HCT116 (cell line): ENCODE measurements around the gene ACSS3. TPM values are rescaled to one million over a fixed set of nuclear protein-coding genes. Genes with fewer than 3 reads are reported as not detected.

Source experiments
- ATAC-seq: fragments of 200-7000 bp; cut with Tn5 transposase; 2 replicates; pipeline ENCODE4 v1.9.1; 2020; ENCODE audit warnings: mild to moderate bottlenecking, moderate library complexity
- BruUV-seq: library from RNA; stranded (reverse); fragments of 400-500 nt; replicated peaks from 2 replicates; lab custom pipeline; 2021; lab: Mats Ljungman, UMichigan
- CTCF ChIA-PET: fragments of 300-600 bp; sonication (Branson Sonifier 250); formaldehyde crosslinking; loops from one replicate; lab custom pipeline; 2021; ENCODE audit warnings: antibody characterized with exemption; lab: Charles Lee
- POLR2A ChIA-PET: fragments of 300-600, 350-600 bp; sonication (Branson Sonifier 250); formaldehyde crosslinking; loops from one replicate; lab custom pipeline; 2021; ENCODE audit warnings: antibody characterized with exemption; lab: Charles Lee
- RAD21 ChIA-PET, 2 experiments: fragments of 300-600 bp; sonication (Branson Sonifier 250); formaldehyde crosslinking; loops; one replicate each; lab custom pipeline; 2023; ENCODE audit warnings: low total read pairs in 2 of 2; ENCODE audit not compliant: uncharacterized antibody in 2 of 2, unreplicated experiment in 2 of 2, low non-redundant PET in 1 of 2; lab: Charles Lee
- DNase-seq: peaks from one replicate; pipeline ENCODE4 v3.0.0-alpha.2; 2010; ENCODE audit warnings: low read depth, low spot score
- H2AFZ ChIP-seq: fragments of 200-600 bp; shearing (Covaris generic), sonication (generic); 2 replicates; pipeline ENCODE4 v1.6.1; 2017; ENCODE audit warnings: low read depth, mixed run types, mixed read lengths, antibody characterized with exemption, low read length; ENCODE audit not compliant: poor library complexity, severe bottlenecking
- H3K27ac ChIP-seq: 2 replicates; pipeline ENCODE4 v1.5.1; 2012; ENCODE audit warnings: low read depth, low read length
- H3K27me3 ChIP-seq: fragments of 200-600 bp; sonication (generic); 2 replicates; pipeline ENCODE4 v1.6.1; 2016; ENCODE audit warnings: mixed run types, low read length, mixed read lengths; ENCODE audit not compliant: insufficient read depth
- H3K36me3 ChIP-seq, 2 experiments: fragments of 200-500 bp in 1 of 2; fragments of 200-600 bp in 1 of 2; sonication (Bioruptor generic) in 1 of 2; sonication (generic) in 1 of 2; 2 replicates each; pipeline versions ENCODE4 v1.5.1 to v1.6.1; 2014 to 2016; ENCODE audit warnings: low read length in 2 of 2, inconsistent platforms in 1 of 2, mixed read lengths in 1 of 2, mixed run types in 1 of 2; ENCODE audit not compliant: insufficient read depth in 2 of 2, control insufficient read depth in 1 of 2
- H3K4me1 ChIP-seq, 2 experiments: fragments of 200-600 bp in 1 of 2; sonication (generic) in 1 of 2; 2 replicates each; pipeline versions ENCODE4 v1.5.1 to v1.6.1; 2012 to 2017; ENCODE audit warnings: low read length in 2 of 2, inconsistent platforms in 1 of 2, mild to moderate bottlenecking in 1 of 2, mixed read lengths in 1 of 2, mixed run types in 1 of 2, moderate library complexity in 1 of 2; ENCODE audit not compliant: insufficient read depth in 2 of 2, control insufficient read depth in 1 of 2
- H3K4me2 ChIP-seq: fragments of 200-600 bp; sonication (generic); 2 replicates; pipeline ENCODE4 v1.6.1; 2017; ENCODE audit warnings: mixed run types, low read length, mixed read lengths
- H3K4me3 ChIP-seq, 2 experiments: fragments of 200-600 bp in 1 of 2; sonication (generic) in 1 of 2; replicated peaks in 1 of 2; 2 replicates each; pipeline ENCODE4 v1.5.1; 2011 to 2016; ENCODE audit warnings: low read length in 2 of 2, control low read depth in 1 of 2, low read depth in 1 of 2, mild to moderate bottlenecking in 1 of 2, mixed read lengths in 1 of 2, mixed run types in 1 of 2
- H3K79me2 ChIP-seq: fragments of 200-600 bp; sonication (generic); 2 replicates; pipeline ENCODE4 v1.6.1; 2017; ENCODE audit warnings: mild to moderate bottlenecking, mixed run types, low read length, moderate library complexity, mixed read lengths; ENCODE audit not compliant: insufficient read depth
- H3K9ac ChIP-seq: fragments of 200-600 bp; sonication (generic); 2 replicates; pipeline ENCODE4 v1.6.1; 2016; ENCODE audit warnings: low read length, mixed read lengths
- H3K9me2 ChIP-seq: fragments of 200-600 bp; sonication (generic), shearing (Covaris generic); 2 replicates; pipeline ENCODE4 v1.6.1; 2017; ENCODE audit warnings: mixed run types, mild to moderate bottlenecking, moderate library complexity; ENCODE audit not compliant: insufficient read depth
- H3K9me3 ChIP-seq, 2 experiments: fragments of 200-500 bp in 1 of 2; fragments of 200-600 bp in 1 of 2; sonication (Bioruptor generic) in 1 of 2; sonication (generic) in 1 of 2; 2 replicates each; pipeline ENCODE4 v1.6.1; 2014 to 2017; ENCODE audit warnings: low read length in 2 of 2, mixed read lengths in 2 of 2, inconsistent platforms in 1 of 2, low read depth in 1 of 2, mild to moderate bottlenecking in 1 of 2, mixed run types in 1 of 2, moderate library complexity in 1 of 2; ENCODE audit not compliant: control insufficient read depth in 1 of 2, insufficient read depth in 1 of 2
- H4K20me1 ChIP-seq: fragments of 200-600 bp; sonication (generic), shearing (Covaris generic); 2 replicates; pipeline ENCODE4 v1.6.1; 2017; ENCODE audit warnings: mixed run types, mild to moderate bottlenecking, moderate library complexity; ENCODE audit not compliant: insufficient read depth
- ATF3 ChIP-seq: IDR thresholded peaks from 2 replicates; pipeline ENCODE4 v1.6.1; 2012
- CBX3 ChIP-seq: IDR thresholded peaks from 2 replicates; pipeline ENCODE4 v1.6.1; 2012; ENCODE audit warnings: low read depth
- CEBPB ChIP-seq: IDR thresholded peaks from 2 replicates; pipeline ENCODE4 v1.6.1; 2012; ENCODE audit warnings: low read depth
- EGR1 ChIP-seq: IDR thresholded peaks from 2 replicates; pipeline ENCODE4 v1.6.1; 2012; ENCODE audit warnings: low read depth
- EZH2 ChIP-seq: fragments of 200-600 bp; sonication (generic); IDR thresholded peaks from 2 replicates; pipeline ENCODE4 v1.6.1; 2017; ENCODE audit warnings: antibody characterized with exemption, mixed run types
- FOSL1 ChIP-seq: IDR thresholded peaks from 2 replicates; pipeline ENCODE4 v1.6.1; 2012; ENCODE audit warnings: low read depth
- JUND ChIP-seq: IDR thresholded peaks from 2 replicates; pipeline ENCODE4 v1.6.1; 2012
- POLR2A ChIP-seq: IDR thresholded peaks from 2 replicates; pipeline ENCODE4 v1.7.0; 2011; ENCODE audit warnings: borderline replicate concordance; ENCODE audit not compliant: insufficient read depth, insufficient read length; ENCODE audit errors: extremely low read depth
- POLR2AphosphoS5 ChIP-seq: IDR thresholded peaks from 2 replicates; pipeline ENCODE4 v1.6.1; 2011; ENCODE audit warnings: mild to moderate bottlenecking, low read depth, low read length, moderate library complexity
- RAD21 ChIP-seq: IDR thresholded peaks from 2 replicates; pipeline ENCODE4 v1.6.1; 2012; ENCODE audit warnings: low read depth, mild to moderate bottlenecking
- REST ChIP-seq: IDR thresholded peaks from 2 replicates; pipeline ENCODE4 v1.6.1; 2012; ENCODE audit warnings: low read depth
- SIN3A ChIP-seq: IDR thresholded peaks from 2 replicates; pipeline ENCODE4 v1.6.1; 2012; ENCODE audit warnings: low read depth
- SP1 ChIP-seq: IDR thresholded peaks from 2 replicates; pipeline ENCODE4 v1.6.1; 2012; ENCODE audit warnings: low read depth
- SRF ChIP-seq: IDR thresholded peaks from 2 replicates; pipeline ENCODE4 v1.6.1; 2012; ENCODE audit warnings: low read depth
- TCF7L2 ChIP-seq: IDR thresholded peaks from 2 replicates; pipeline ENCODE4 v1.7.0; 2011; ENCODE audit warnings: borderline replicate concordance, inconsistent platforms; ENCODE audit not compliant: insufficient read depth, insufficient read length; ENCODE audit errors: extremely low read depth
- YY1 ChIP-seq: IDR thresholded peaks from 2 replicates; pipeline ENCODE4 v1.6.1; 2011; ENCODE audit warnings: low read length, low read depth, moderate library complexity, mild to moderate bottlenecking; ENCODE audit not compliant: insufficient replicate concordance; ENCODE audit errors: extremely low read depth
- ZFX ChIP-seq: fragments of 450-650 bp; IDR thresholded peaks from 2 replicates; pipeline ENCODE4 v1.6.1; 2017
- ZNF274 ChIP-seq: fragments of 200-500 bp; sonication (Bioruptor generic); IDR thresholded peaks from 2 replicates; pipeline ENCODE4 v1.6.1; 2014; ENCODE audit warnings: mild to moderate bottlenecking, low read depth, low read length, inconsistent platforms
- intact Hi-C: fragments of 100-400 bp; cut with micrococcal nuclease; formaldehyde crosslinking; loops from 2 replicates; pipeline ENCODE4 v1.10.0; 2022
- total RNA-seq: library from RNA; stranded (reverse); gene quantifications from one replicate; pipeline ENCODE4 v1.2.1, GENCODE V29; 2021; ENCODE audit not compliant: unreplicated experiment
- TF ChIP-seq, protein P1 (sequence below): IDR thresholded peaks from 2 replicates; pipeline ENCODE4 v1.6.1; 2012

The ACSS3 gene
- total RNA-seq, 1 experiment from 2014 or later = 0.30 TPM

DNA sequence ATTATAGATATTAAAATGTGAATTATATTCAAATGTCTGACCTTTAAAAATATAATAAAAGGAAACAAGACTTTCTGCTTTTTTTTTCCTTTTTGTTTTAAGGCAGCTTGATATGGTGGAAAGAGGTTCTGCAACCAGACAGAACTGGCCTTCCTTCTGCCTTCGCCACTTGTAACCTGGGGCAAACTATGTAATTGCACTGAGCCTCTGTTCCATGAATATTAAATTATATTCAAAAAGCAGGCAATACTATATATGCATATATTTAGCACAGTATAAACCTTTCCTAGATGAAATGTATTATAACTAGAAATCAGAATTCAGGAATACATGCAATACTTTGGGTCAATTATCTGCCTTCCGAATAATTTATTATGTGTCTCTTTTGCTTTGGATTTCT, 59.9 kb downstream of the ACSS3 start:
- Histone ChIP-seq H3K4me2 (no peak overlapping the region), H3K9ac (no peak overlapping the region), H3K27me3 (no peaks in the 10 kb centered on the region), H3K9me3 (no peaks in the 10 kb centered on the region), H3K4me1 (no peaks in the 10 kb centered on the region), H2AFZ (no peak overlapping the region), H3K79me2 (no peaks in the 10 kb centered on the region), H3K9me2 (no peaks in the 10 kb centered on the region), H4K20me1 (no peaks in the 10 kb centered on the region), H3K36me3 (no peaks in the 10 kb centered on the region), H3K27ac (no peak overlapping the region), H3K4me3 (no peak overlapping the region)
- no peak for ATAC-seq
- ChIA-PET RAD21 (no interaction called here), CTCF (interaction anchor here (1.7 kb wide), 1 partner anchor 9 kb away, joined by 7 read pairs; no protein-coding TSS in a partner anchor), POLR2A (no interaction called here)
- BruUV-seq = no TSS peak
- intact Hi-C loops = no loop called here
- TF ChIP-seq ZNF274 (no peak), YY1 (no peak), CEBPB (no peak), CBX3 (no peak), JUND (no peak), EGR1 (no peak), SP1 (no peak), TCF7L2 (no peak), SRF (no peak), SIN3A (no peak), ZFX (no peak), POLR2AphosphoS5 (no peak), FOSL1 (no peak)
- no peak for DNase-seq

DNA sequence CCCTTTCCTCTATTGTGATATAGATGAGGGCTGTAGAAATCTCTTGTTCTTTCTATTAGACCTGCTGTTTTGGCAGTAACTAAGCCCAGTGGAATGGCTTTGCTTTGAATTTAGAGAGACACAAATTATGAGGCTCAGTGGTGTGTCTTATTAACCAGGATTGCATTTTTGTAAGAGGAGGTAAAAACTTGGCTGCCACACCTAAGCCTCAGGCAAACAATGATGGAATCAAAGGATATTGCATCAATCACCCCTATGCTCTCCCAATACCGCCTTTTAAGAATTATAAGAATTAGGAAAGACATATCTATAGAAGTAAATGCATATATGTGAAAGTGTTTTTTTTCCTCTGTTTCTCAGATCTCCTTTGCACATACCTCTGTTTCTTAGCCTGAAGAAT, 63.3 kb downstream of the ACSS3 start:
- no peaks in the 10 kb centered on the region for H3K9me2 ChIP-seq
- H3K36me3 ChIP-seq = no peaks in the 10 kb centered on the region
- POLR2A ChIA-PET = no interaction called here
- no peaks in the 10 kb centered on the region for H3K9me3 ChIP-seq
- CTCF ChIA-PET = no interaction called here
- H3K27me3 ChIP-seq = no peaks in the 10 kb centered on the region
- H3K4me2 ChIP-seq = no peak overlapping the region
- no peak overlapping the region for H3K4me3 ChIP-seq
- ATAC-seq = no peak
- H3K9ac ChIP-seq = no peak overlapping the region
- intact Hi-C loops = no loop called here
- no peaks in the 10 kb centered on the region for H3K4me1 ChIP-seq
- RAD21 ChIA-PET = no interaction called here
- H4K20me1 ChIP-seq = no peaks in the 10 kb centered on the region
- H3K27ac ChIP-seq = no peak overlapping the region
- DNase-seq = no peak
- H2AFZ ChIP-seq = no peak overlapping the region
- no TSS peak for BruUV-seq
- H3K79me2 ChIP-seq = no peaks in the 10 kb centered on the region
- TF ChIP-seq SP1 (no peak), REST (no peak), EZH2 (no peak), CEBPB (no peak), ATF3 (no peak), POLR2AphosphoS5 (no peak), RAD21 (no peak), POLR2A (no peak), ZFX (no peak), FOSL1 (no peak)
- TF ChIP-seq, protein P1, sequence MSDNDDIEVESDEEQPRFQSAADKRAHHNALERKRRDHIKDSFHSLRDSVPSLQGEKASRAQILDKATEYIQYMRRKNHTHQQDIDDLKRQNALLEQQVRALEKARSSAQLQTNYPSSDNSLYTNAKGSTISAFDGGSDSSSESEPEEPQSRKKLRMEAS = no peak
